OCI-LY7 (cell line): Measurements from ENCODE around the gene ANXA3. TPM values are rescaled to one million over a fixed set of nuclear protein-coding genes. Genes with fewer than 3 reads are reported as not detected.

ENCODE experiments used
- BruUV-seq: library from RNA; stranded (reverse); fragments of 400-500 nt; replicated peaks from 2 replicates; lab custom pipeline; 2021; lab: Mats Ljungman, UMichigan
- CTCF ChIA-PET: fragments of 300-600 bp; sonication (Branson Sonifier 250); formaldehyde crosslinking; loops from one replicate; lab custom pipeline; 2022; ENCODE audit warnings: antibody characterized with exemption; ENCODE audit not compliant: unreplicated experiment; lab: Charles Lee
- POLR2A ChIA-PET: fragments of 300-600 bp; sonication (Branson Sonifier 250); formaldehyde crosslinking; loops from one replicate; lab custom pipeline; 2022; ENCODE audit warnings: antibody characterized with exemption; lab: Charles Lee
- DNase-seq: peaks from one replicate; pipeline ENCODE4 v3.0.0-alpha.2; 2015; ENCODE audit warnings: low spot score
- H2AFZ ChIP-seq: fragments of 200-600 bp; sonication (generic), shearing (Covaris generic); 2 replicates; pipeline ENCODE4 v1.6.1; 2014; ENCODE audit warnings: mild to moderate bottlenecking, antibody characterized with exemption, low read length, moderate library complexity
- H3K27ac ChIP-seq: fragments of 200-600 bp; sonication (generic); 2 replicates; pipeline ENCODE4 v1.5.1; 2014; ENCODE audit warnings: mixed run types, low read depth, mild to moderate bottlenecking, moderate library complexity, low read length, inconsistent platforms; ENCODE audit not compliant: poor library complexity, severe bottlenecking
- H3K36me3 ChIP-seq: fragments of 200-600 bp; sonication (generic); 2 replicates; pipeline ENCODE4 v1.6.1; 2014; ENCODE audit warnings: mild to moderate bottlenecking, antibody characterized with exemption, low read length, moderate library complexity, mixed read lengths; ENCODE audit not compliant: insufficient read depth
- H3K4me1 ChIP-seq: fragments of 200-600 bp; sonication (generic); 2 replicates; pipeline ENCODE4 v1.5.1; 2014; ENCODE audit warnings: mild to moderate bottlenecking, low read length; ENCODE audit not compliant: insufficient read depth, poor library complexity, severe bottlenecking
- H3K4me2 ChIP-seq: fragments of 200-600 bp; sonication (generic); 2 replicates; pipeline ENCODE4 v1.6.1; 2014; ENCODE audit warnings: mild to moderate bottlenecking, low read length
- H3K4me3 ChIP-seq: fragments of 200-600 bp; sonication (generic); 2 replicates; pipeline ENCODE4 v1.5.1; 2014; ENCODE audit warnings: mild to moderate bottlenecking, low read depth, low read length; ENCODE audit not compliant: poor library complexity, severe bottlenecking
- H3K79me2 ChIP-seq: fragments of 200-600 bp; sonication (generic); 2 replicates; pipeline ENCODE4 v1.6.1; 2016; ENCODE audit warnings: low read depth, mild to moderate bottlenecking, low read length, moderate library complexity, mixed read lengths; ENCODE audit not compliant: insufficient read depth
- H3K9me2 ChIP-seq: fragments of 200-600 bp; sonication (generic); 2 replicates; pipeline ENCODE4 v1.6.1; 2016; ENCODE audit warnings: mild to moderate bottlenecking, low read length, mixed read lengths; ENCODE audit not compliant: insufficient read depth
- H3K9me3 ChIP-seq: fragments of 200-600 bp; sonication (generic); 2 replicates; pipeline ENCODE4 v1.6.1; 2014; ENCODE audit warnings: mild to moderate bottlenecking, mixed run types, low read length, mixed read lengths
- H4K20me1 ChIP-seq: fragments of 200-600 bp; sonication (generic); 2 replicates; pipeline ENCODE4 v1.6.1; 2014; ENCODE audit warnings: mild to moderate bottlenecking, antibody characterized with exemption, low read length, moderate library complexity, mixed read lengths; ENCODE audit not compliant: insufficient read depth
- EZH2phosphoT487 ChIP-seq: fragments of 200-600 bp; sonication (generic); IDR thresholded peaks from 2 replicates; pipeline ENCODE4 v1.6.1; 2018; ENCODE audit warnings: low read depth, borderline replicate concordance, mild to moderate bottlenecking, mixed run types, antibody characterized with exemption, low read length, moderate library complexity, mixed read lengths
- intact Hi-C: fragments of 100-400 bp; cut with micrococcal nuclease; formaldehyde crosslinking; loops from one replicate; pipeline ENCODE4 v1.10.0; 2022; ENCODE audit not compliant: unreplicated experiment
- total RNA-seq, 2 experiments: library from RNA; depleted of rRNA in 1 of 2; stranded (reverse); fragments of >200 nt in 1 of 2; shearing (Covaris generic) in 1 of 2; gene quantifications; 2 replicates each; pipeline ENCODE4 v1.2.3, GENCODE V29; 2014 to 2022
- TF ChIP-seq, protein P1 (sequence below): fragments of 200-600 bp; sonication (generic); conservative IDR thresholded peaks from 2 replicates; pipeline ENCODE4 v1.5.1; 2014; ENCODE audit warnings: mild to moderate bottlenecking, antibody characterized with exemption, low read length, moderate library complexity, mixed read lengths

The ANXA3 gene
- total RNA-seq, 2 experiments from 2014 or later = not detected

DNA sequence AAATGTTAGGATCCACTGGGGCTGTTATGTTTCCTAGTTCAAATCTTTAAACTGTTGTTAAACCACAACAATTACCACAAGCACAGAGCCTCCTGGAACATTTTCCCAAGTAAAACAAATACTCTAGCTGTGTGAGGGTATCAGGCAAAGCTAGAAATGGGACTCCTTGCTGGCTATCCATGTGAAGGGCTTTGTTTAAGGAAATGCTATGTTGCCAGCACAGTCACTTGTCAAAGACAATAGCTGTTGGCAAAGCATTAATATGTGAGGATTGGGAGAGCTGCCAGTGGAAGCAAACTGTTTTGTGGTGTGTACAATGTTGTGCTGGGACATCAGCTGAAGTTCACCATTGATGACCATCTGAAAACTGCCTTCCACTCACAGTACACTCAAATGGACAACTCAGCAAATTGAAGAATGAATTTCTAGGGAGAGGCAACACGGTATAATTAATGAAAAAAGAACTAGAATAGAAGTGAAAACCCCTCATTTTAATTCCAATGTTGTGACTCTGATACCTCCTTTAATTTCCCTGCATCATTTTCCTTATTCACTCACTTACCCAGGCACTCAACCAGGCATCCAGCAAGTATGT is 100.8 kb downstream of the ANXA3 start:
- no peak overlapping the region for H2AFZ ChIP-seq
- no peaks in the 10 kb centered on the region for H3K9me3 ChIP-seq
- POLR2A ChIA-PET = interaction anchor here (0.6 to 3.0 kb wide), 10 partner anchors 10 to 127 kb away, joined by 3 to 18 read pairs (median 4); no protein-coding TSS in a partner anchor
- no peak for DNase-seq
- CTCF ChIA-PET = no interaction called here
- no peak overlapping the region for H3K4me3 ChIP-seq
- TF ChIP-seq, protein P1, sequence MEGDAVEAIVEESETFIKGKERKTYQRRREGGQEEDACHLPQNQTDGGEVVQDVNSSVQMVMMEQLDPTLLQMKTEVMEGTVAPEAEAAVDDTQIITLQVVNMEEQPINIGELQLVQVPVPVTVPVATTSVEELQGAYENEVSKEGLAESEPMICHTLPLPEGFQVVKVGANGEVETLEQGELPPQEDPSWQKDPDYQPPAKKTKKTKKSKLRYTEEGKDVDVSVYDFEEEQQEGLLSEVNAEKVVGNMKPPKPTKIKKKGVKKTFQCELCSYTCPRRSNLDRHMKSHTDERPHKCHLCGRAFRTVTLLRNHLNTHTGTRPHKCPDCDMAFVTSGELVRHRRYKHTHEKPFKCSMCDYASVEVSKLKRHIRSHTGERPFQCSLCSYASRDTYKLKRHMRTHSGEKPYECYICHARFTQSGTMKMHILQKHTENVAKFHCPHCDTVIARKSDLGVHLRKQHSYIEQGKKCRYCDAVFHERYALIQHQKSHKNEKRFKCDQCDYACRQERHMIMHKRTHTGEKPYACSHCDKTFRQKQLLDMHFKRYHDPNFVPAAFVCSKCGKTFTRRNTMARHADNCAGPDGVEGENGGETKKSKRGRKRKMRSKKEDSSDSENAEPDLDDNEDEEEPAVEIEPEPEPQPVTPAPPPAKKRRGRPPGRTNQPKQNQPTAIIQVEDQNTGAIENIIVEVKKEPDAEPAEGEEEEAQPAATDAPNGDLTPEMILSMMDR = no peak
- TF ChIP-seq EZH2phosphoT487 = no peak
- H3K36me3 ChIP-seq = no peaks in the 10 kb centered on the region
- H3K9me2 ChIP-seq = no peaks in the 10 kb centered on the region
- H3K4me2 ChIP-seq = no peak overlapping the region
- H3K27ac ChIP-seq = no peak overlapping the region
- H3K79me2 ChIP-seq = no peaks in the 10 kb centered on the region
- intact Hi-C loops = no loop called here
- no peaks in the 10 kb centered on the region for H4K20me1 ChIP-seq
- no TSS peak for BruUV-seq
- H3K4me1 ChIP-seq = peaks cover 15% of the 10 kb centered on the region

DNA sequence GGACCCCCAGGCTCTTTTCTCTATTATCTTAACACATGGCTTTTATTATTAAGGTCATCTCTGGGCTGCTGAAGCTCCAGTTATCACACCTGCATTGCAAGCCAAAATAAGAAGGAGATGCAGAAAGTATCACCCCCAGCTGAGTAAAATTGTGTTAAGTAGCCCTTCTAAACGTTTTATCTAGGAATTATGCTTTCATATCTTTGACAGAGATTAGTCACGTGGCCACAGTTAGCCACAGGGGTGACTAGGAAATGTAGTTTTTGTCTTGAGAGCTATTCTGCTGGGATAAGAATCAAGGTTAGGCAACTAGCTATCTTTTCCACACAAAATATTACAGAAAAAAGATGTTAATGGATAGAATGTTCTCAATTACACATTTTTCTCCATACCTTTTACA is 102.1 kb downstream of the ANXA3 start:
- no TSS peak for BruUV-seq
- H3K79me2 ChIP-seq = no peaks in the 10 kb centered on the region
- no peak overlapping the region for H3K27ac ChIP-seq
- peak overlapping the region; percentile 32 for H3K4me2 ChIP-seq
- no peaks in the 10 kb centered on the region for H4K20me1 ChIP-seq
- TF ChIP-seq, protein P1 = no peak
- TF ChIP-seq EZH2phosphoT487 = no peak
- H3K9me2 ChIP-seq = no peaks in the 10 kb centered on the region
- peak; percentile 38 for DNase-seq
- intact Hi-C loops = no loop called here
- H2AFZ ChIP-seq = peak overlapping the region; percentile 28; the same call in 1 of the 2 replicates
- no peak overlapping the region for H3K4me3 ChIP-seq
- H3K36me3 ChIP-seq = no peaks in the 10 kb centered on the region
- CTCF ChIA-PET = no interaction called here
- POLR2A ChIA-PET = interaction anchor here (0.7 to 3.0 kb wide), 12 partner anchors 8 to 846 kb away, joined by 3 to 18 read pairs (median 4); no protein-coding TSS in a partner anchor
- H3K9me3 ChIP-seq = no peaks in the 10 kb centered on the region
- peaks cover 27% of the 10 kb centered on the region for H3K4me1 ChIP-seq

DNA sequence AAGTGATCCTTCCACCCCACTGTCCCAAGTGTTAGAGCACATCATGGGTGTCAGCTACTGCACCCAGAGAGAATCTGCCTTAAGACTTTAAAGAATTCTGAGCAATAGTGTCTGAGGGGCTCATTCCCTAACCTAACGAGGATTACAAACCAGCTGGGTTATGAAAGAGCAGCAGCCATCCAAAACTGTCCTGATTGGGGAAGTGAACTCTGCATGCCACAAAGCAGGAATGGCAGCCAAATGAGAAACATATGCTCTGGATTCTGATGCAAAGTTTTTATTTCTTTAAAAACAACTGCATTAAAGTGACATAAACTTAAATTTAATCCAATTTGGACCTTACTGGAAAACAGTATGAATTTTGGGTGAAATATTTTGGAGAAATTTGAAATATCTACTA is 103.2 kb downstream of the ANXA3 start:
- DNase-seq = no peak
- Histone ChIP-seq H3K79me2 (no peaks in the 10 kb centered on the region), H3K36me3 (no peaks in the 10 kb centered on the region), H2AFZ (no peak overlapping the region), H3K4me2 (no peak overlapping the region), H3K4me3 (no peak overlapping the region), H3K4me1 (peaks cover 29% of the 10 kb centered on the region), H3K27ac (no peak overlapping the region), H4K20me1 (no peaks in the 10 kb centered on the region), H3K9me2 (no peaks in the 10 kb centered on the region), H3K9me3 (no peaks in the 10 kb centered on the region)
- intact Hi-C loops = loop anchor here (5.0 kb wide), 1 partner anchor 122 kb away; the partner anchor contains the start of gene BMP2K
- TF ChIP-seq, protein P1 = no peak
- TF ChIP-seq EZH2phosphoT487 = no peak
- ChIA-PET POLR2A (interaction anchor here (0.7 to 3.0 kb wide), 5 partner anchors 11 to 111 kb away, joined by 3 to 18 read pairs (median 4); no protein-coding TSS in a partner anchor), CTCF (no interaction called here)
- BruUV-seq = no TSS peak
